Hypothalamus (tissue), 51 donors: ENCODE measurements around the gene MMAA.
A peak's percentile ranks its signal among the peaks of the same experiment; 100 is the strongest.
"Not testable (repeated sequence)": the region's sequence is repeated elsewhere in the genome, so short reads cannot be mapped to it uniquely, and the experiment has no call there.

ENCODE experiments used
- DNase-seq, 51 donors: peaks; one replicate each; lab custom pipeline; 2025; lab: John Stamatoyannopoulos, UW

The MMAA gene

GRCh38 chr4:145618932-145619638 is at the start of gene MMAA:
Gene MMAA (plus strand): TSS chr4:145619385. CDS start chr4:145639140, 19,755 bp downstream.
- DNase-seq, result peak; percentile 59 to 96 (median 88)

GRCh38 chr4:145574546-145574945 is 44.6 kb upstream of the MMAA start:
- not testable (repeated sequence) for DNase-seq

- DNase-seq, result no peak
Measured at GRCh38 chr4:145580906-145581305, 38.3 kb upstream of the MMAA start.

GRCh38 chr4:145583191-145584055 is 35.8 kb upstream of the MMAA start:
- DNase-seq, result no peak

GRCh38 chr4:145587088-145587754 is 32.0 kb upstream of the MMAA start:
- no peak for DNase-seq

- DNase-seq, result not testable (repeated sequence)
Measured at GRCh38 chr4:145589381-145589780, 29.8 kb upstream of the MMAA start.

- DNase-seq, result no peak
Measured at GRCh38 chr4:145589916-145590702, 29.1 kb upstream of the MMAA start.

GRCh38 chr4:145602129-145602760 is 16.9 kb upstream of the MMAA start:
- no peak for DNase-seq

GRCh38 chr4:145605941-145606340 is 13.2 kb upstream of the MMAA start:
- DNase-seq, result no peak

- peak in 35 of 51 donors; percentile 0 to 66 (median 18) for DNase-seq
Measured at GRCh38 chr4:145609481-145610427, 9.4 kb upstream of the MMAA start.

- DNase-seq, result no peak
Measured at GRCh38 chr4:145613566-145614232, 5.5 kb upstream of the MMAA start.

GRCh38 chr4:145614233-145614610 is 5.0 kb upstream of the MMAA start:
- no peak for DNase-seq

- DNase-seq, result peak in 6 of 51 donors; percentile 2 to 60 (median 12)
Measured at GRCh38 chr4:145618210-145618931, 814 bp upstream of the MMAA start.

GRCh38 chr4:145619639-145619996 is 433 bp downstream of the MMAA start:
- peak in 21 of 51 donors; percentile 2 to 59 (median 25) for DNase-seq

GRCh38 chr4:145622067-145622466 is 2.9 kb downstream of the MMAA start:
- not testable (repeated sequence) for DNase-seq

GRCh38 chr4:145623831-145624230 is 4.6 kb downstream of the MMAA start:
- DNase-seq, result no peak
